ENCODE results near the gene ZNF367.
A peak's percentile ranks its signal among the peaks of the same experiment; 100 is the strongest.

Gene ZNF367

GRCh38 chr9:96418083-96418919 lies at the start of gene ZNF367:
Gene ZNF367, minus strand, starts transcription at chr9:96418370. Its CDS starts 338 bp downstream, at chr9:96418032.
- H3K9me3 ChIP-seq (ENCODE audit: severe bottlenecking) = no peaks in the 10 kb centered on the region
- H3K27me3 ChIP-seq (ENCODE audit: insufficient read depth, poor library complexity, severe bottlenecking) = no peaks in the 10 kb centered on the region
- peaks cover 19% of the 10 kb centered on the region for H3K4me1 ChIP-seq (ENCODE audit: insufficient read depth, poor library complexity, severe bottlenecking)
- peak within 1 kb of the TSS; percentile 91 for H3K27ac ChIP-seq (ENCODE audit: poor library complexity, severe bottlenecking)
- peak; percentile 78 for ATAC-seq (ENCODE audit: low read depth)
- TF ChIP-seq CTCF (IDR thresholded peaks at IDR 0.05; ENCODE audit: poor library complexity, severe bottlenecking) = no peak
- H3K36me3 ChIP-seq (ENCODE audit: low read depth) = peaks cover 16% of the 10 kb centered on the region
- peak; percentile 99 for DNase-seq (ENCODE audit: low spot score)
- H3K4me3 ChIP-seq (ENCODE audit: severe bottlenecking) = peak within 1 kb of the TSS; percentile 79

- Histone ChIP-seq H3K9me3 (ENCODE audit: severe bottlenecking) (no peaks in the 10 kb centered on the region), H3K36me3 (ENCODE audit: low read depth) (peaks cover 36% of the 10 kb centered on the region), H3K4me3 (ENCODE audit: severe bottlenecking) (no peak overlapping the region), H3K27me3 (ENCODE audit: insufficient read depth, poor library complexity, severe bottlenecking) (no peaks in the 10 kb centered on the region), H3K4me1 (ENCODE audit: insufficient read depth, poor library complexity, severe bottlenecking) (no peaks in the 10 kb centered on the region), H3K27ac (ENCODE audit: poor library complexity, severe bottlenecking) (no peak overlapping the region)
- ATAC-seq (ENCODE audit: low read depth) (no peak), DNase-seq (ENCODE audit: low spot score) (no peak)
- no peak for TF ChIP-seq CTCF (IDR thresholded peaks at IDR 0.05; ENCODE audit: poor library complexity, severe bottlenecking)
These were observed 49.6 kb upstream of the ZNF367 start for GRCh38 chr9:96467784-96468183.

- Histone ChIP-seq H3K9me3 (ENCODE audit: severe bottlenecking) (no peaks in the 10 kb centered on the region), H3K4me3 (ENCODE audit: severe bottlenecking) (no peak overlapping the region), H3K36me3 (ENCODE audit: low read depth) (peaks cover 28% of the 10 kb centered on the region), H3K4me1 (ENCODE audit: insufficient read depth, poor library complexity, severe bottlenecking) (no peaks in the 10 kb centered on the region), H3K27me3 (ENCODE audit: insufficient read depth, poor library complexity, severe bottlenecking) (no peaks in the 10 kb centered on the region), H3K27ac (ENCODE audit: poor library complexity, severe bottlenecking) (no peak overlapping the region)
- ATAC-seq (ENCODE audit: low read depth) = no peak
- DNase-seq (ENCODE audit: low spot score) = no peak
- TF ChIP-seq CTCF (IDR thresholded peaks at IDR 0.05; ENCODE audit: poor library complexity, severe bottlenecking) = no peak
These were observed 46.3 kb upstream of the ZNF367 start for GRCh38 chr9:96464426-96464825.

GRCh38 chr9:96462541-96462940 lies 44.4 kb upstream of the ZNF367 start:
- Histone ChIP-seq H3K9me3 (ENCODE audit: severe bottlenecking) (no peaks in the 10 kb centered on the region), H3K4me3 (ENCODE audit: severe bottlenecking) (no peak overlapping the region), H3K27ac (ENCODE audit: poor library complexity, severe bottlenecking) (no peak overlapping the region), H3K4me1 (ENCODE audit: insufficient read depth, poor library complexity, severe bottlenecking) (no peaks in the 10 kb centered on the region), H3K36me3 (ENCODE audit: low read depth) (peaks cover 22% of the 10 kb centered on the region; the same call in 1 of the 2 replicates), H3K27me3 (ENCODE audit: insufficient read depth, poor library complexity, severe bottlenecking) (no peaks in the 10 kb centered on the region)
- DNase-seq (ENCODE audit: low spot score) (no peak), ATAC-seq (ENCODE audit: low read depth) (no peak)
- TF ChIP-seq CTCF (IDR thresholded peaks at IDR 0.05; ENCODE audit: poor library complexity, severe bottlenecking) = no peak

GRCh38 chr9:96461336-96461735 lies 43.2 kb upstream of the ZNF367 start:
- Histone ChIP-seq H3K9me3 (ENCODE audit: severe bottlenecking) (no peaks in the 10 kb centered on the region), H3K4me1 (ENCODE audit: insufficient read depth, poor library complexity, severe bottlenecking) (no peaks in the 10 kb centered on the region), H3K27ac (ENCODE audit: poor library complexity, severe bottlenecking) (no peak overlapping the region), H3K27me3 (ENCODE audit: insufficient read depth, poor library complexity, severe bottlenecking) (no peaks in the 10 kb centered on the region), H3K4me3 (ENCODE audit: severe bottlenecking) (no peak overlapping the region), H3K36me3 (ENCODE audit: low read depth) (peaks cover 22% of the 10 kb centered on the region; the same call in 1 of the 2 replicates)
- no peak for DNase-seq (ENCODE audit: low spot score)
- TF ChIP-seq CTCF (IDR thresholded peaks at IDR 0.05; ENCODE audit: poor library complexity, severe bottlenecking) = no peak
- no peak for ATAC-seq (ENCODE audit: low read depth)

All from RWPE2 (cell line).